HG03175 (cell line): ENCODE data around the gene PREB.
"Not testable (repeated sequence)": the region's sequence is repeated elsewhere in the genome, so short reads cannot be mapped to it uniquely, and the experiment has no call there.

Source experiments
- ATAC-seq: cut with Tn5 transposase; IDR thresholded peaks from one replicate; pipeline ENCODE4 v1.9.1; 2021; ENCODE audit warnings: mild to moderate bottlenecking, moderate library complexity; ENCODE audit not compliant: unreplicated experiment

Gene PREB

DNA sequence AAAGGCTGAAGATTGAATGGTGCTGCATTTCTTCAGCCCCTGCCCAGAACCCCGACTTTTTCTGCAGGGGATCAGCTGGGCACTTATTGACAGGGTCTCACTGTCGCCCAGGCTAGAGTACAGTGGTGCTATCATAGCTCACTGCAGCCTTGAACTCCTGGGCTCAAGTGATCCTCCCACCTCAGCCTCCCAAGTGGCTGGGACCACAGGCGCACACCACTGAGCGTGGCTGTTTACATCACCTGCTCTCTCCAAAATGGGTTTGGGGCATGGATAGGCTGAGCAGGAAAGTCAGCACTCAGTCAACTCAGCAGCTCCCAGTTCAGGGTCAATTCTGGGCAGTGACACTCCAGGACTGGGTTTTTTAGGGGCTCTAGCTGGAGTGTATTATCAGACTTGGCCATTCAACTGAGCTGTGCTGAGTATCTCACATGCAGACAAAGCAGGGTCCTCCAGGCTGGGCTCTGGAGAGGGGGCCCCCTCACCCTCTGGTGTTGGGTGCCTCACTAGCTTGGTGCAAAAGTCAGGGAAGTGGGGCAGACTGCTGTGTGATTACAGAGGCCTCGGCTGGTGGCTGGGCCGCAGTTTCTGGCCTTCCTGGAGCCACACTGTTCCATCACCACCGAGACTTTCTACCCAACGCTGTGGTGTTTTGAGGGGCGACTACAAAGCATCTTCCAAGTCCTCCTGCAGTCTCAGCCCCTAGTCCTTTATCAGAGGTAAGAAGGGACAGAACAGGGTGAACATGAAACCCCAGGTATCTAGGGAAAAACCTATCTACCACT lies 6.4 kb downstream of the PREB start:
- ATAC-seq: no peak

DNA sequence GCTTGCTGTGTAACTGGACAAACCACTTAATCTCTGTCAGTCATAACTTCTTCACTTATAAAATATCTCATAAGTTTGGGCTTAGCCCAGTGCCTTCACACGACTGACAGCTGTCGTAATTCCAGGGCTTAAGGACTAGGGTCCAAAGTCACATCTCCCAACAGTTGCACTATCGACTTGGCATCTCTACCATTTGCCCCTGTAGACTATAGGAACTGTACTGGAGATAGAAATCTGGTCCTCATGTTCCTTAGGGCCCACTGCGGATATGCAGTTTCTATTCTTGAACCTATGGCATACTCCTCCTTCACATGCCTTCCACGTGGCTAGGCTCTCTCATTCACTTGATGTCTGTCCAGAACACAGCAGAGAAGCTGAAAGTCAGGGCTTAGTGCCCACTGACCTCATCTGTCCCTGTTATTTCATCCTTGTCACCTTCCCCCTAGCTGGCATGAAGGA lies 8.2 kb downstream of the PREB start:
- ATAC-seq: no peak

DNA sequence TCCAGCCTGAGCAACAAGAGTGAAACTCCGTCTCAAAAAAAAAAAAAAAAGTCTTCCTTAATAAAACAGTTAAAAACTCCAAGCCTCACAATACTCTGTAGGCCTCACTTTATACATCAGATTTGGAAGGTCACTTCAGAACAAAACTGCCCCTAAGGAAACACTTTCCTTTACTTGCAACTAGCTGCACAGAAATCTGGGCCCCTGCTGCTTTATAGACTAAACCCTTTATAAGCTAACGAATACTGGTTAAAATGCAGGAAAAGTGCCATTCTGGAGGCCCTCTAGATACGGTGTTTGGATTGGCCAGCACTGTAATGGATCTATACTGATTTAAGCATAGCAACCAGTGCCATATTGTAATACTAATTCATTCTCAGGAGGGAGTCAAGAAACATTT lies 9.3 kb downstream of the PREB start:
- ATAC-seq: no peak

DNA sequence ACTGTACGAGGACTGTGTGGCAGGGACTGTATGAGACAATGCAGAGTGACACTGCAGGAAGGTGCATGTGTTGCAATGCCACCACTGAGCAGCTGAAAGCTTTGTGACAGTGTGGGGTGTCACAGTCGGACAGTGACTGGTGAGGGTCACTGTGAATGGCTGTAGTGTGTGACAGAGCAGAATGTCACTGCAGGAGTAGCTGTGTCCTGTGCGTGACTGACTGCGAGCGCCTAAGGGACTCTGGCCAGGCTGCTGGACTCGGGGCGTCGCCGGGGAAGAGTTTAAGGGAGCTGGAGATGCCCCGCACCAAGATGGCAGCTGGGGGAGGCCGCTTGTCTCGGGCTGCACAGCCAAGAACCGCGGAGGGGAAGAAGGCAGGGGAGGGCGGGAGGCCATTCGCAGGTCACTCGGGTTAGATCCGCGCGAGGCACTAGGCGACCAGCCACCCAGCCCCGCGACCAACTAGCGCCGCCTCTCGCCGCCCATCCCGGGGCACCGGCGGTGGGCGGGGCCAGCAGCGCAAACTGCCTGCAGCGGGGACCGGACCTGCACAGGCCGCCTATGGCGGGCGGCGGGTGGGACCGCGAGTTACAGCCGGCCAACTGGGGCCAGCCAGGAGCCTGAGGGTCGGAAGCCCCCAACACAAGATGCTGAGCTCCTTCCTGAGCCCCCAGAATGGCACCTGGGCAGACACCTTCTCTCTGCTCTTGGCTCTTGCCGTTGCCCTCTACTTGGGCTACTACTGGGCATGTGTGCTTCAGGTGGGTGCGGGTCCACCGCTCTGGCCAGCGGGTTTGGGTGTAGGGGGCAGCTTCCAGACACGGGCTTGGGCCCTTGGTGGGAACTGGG lies 10.9 kb downstream of the PREB start, which contains the start of gene ABHD1:
Gene ABHD1, plus strand, starts transcription at position 514 of the 849 bp plus-strand sequence. Its CDS starts 134 bp downstream, at position 648.
- no peak for ATAC-seq

DNA sequence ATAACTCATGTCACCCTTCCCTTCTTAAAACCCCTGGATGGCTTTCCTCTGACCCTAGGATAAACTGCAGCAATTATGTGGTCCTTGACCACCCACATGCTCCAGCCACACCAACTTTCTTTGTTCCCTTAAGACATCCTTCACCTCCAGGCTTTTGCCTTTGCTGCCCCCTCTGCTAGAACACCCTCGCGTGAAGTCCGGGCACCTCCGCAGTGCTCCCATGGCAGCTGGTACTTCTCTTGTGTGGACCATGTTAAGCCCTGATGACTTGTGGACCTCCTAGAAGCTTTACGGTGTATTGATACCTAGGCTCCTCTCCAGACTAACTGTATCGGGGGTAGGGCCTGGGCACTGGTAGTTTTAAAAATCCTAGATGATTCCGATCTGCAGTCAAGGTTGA lies 11.6 kb downstream of the PREB start:
- ATAC-seq: no peak

DNA sequence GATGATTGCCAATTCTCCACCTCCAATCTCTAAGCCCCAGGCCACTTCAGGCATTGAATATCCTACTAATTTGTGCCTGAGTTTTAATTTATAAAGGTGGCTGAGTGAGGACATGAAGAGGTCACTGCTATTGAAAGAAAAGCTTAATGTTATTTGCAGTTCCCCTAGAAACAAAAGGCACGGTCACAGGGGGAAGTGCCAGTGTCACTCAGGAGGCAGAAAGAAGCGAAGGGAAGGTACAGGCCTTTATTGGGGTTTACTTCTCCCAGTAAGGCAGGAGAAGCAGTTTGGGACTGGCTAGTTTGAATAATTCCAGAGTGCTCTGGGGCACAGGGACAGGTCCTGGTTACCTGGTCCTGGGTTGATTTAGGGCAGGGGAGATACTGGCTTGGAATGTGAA lies 12.5 kb downstream of the PREB start:
- ATAC-seq: no peak

DNA sequence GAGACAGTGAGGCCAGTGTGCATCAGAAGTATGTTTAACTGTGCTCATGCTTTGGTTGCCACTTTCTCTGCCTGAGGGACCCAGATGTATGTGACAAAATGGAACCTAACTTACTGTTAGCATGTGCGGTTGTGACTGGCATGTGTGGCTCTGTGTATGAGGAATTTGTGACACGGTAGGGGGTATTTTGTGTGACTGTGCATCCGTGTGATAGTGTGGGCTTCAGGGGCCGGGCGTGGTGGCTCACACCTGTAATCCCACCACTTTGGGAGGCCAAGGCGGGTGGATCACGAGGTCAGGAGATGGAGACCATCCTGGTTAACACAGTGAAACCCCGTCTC lies 15.1 kb downstream of the PREB start:
- ATAC-seq: not testable (repeated sequence)

DNA sequence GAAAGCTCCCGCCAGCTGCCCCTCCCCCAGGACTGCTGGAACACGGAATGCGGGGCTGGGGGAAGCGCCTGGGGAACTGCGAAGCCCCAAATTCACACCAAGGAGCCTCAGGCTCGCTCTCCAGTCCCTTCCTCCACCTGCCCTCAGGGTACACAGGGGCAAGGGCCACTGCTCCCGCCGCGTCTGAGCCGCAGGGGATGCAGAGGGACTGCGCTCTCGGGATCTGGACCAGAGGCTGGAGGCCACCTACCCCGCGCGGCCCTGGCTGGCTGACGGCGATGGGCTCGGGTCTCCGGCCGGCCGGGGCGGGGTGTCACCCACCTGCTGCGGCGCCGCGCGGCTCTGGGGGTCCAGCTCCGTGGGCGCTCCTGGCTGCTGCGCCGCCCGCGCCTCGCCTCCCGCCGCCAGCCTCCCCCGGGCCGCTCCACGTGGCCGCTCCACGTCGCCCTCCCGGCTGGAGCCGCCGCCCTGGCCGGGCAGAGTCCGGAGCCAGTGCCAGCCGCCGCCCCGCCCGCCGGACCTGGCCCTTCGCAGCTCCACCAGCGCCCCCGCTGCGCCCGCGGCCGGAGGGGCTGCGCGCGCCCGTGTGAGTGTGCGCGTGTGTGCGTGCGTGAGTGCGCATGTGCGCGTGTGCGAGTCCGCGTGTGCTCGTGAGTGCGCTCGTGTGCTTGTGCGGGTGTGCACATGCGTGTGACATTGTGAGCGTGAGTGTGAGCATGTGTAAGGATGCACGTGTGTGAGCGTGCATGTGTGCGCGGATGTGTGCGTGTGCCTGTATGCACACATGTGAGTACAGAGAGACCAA lies 15.7 kb downstream of the PREB start, which contains the start of gene CGREF1:
Gene CGREF1, minus strand, starts transcription at position 604 of the 805 bp plus-strand sequence. CDS start 14,762 bp downstream, outside the sequence.
- no peak for ATAC-seq

DNA sequence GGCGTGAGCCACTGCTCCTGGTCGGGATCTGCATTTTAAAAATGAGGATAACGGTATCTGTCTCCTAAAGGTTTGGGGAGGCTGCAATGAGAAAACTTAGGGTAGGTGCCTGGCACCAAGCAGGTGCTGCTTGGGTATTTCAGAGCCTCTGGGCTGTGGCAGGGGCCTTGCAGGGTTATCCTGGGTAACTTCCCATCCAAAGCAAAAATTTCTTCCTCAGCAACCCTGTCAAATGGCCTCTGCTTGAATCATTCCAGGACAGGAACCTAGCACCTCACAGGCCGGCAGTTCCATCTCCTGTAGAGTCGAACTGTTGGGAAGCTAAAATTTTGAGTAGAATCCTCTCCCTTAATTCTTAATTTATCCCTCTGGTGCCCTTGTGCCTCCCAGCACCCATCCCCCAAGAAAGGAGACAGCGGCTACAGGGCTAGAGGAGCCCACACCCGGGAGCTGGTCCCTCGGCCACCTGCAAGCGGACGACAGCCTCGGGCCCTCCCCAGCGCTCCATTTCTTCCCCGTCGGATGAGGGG lies 16.4 kb downstream of the PREB start:
- ATAC-seq: no peak

DNA sequence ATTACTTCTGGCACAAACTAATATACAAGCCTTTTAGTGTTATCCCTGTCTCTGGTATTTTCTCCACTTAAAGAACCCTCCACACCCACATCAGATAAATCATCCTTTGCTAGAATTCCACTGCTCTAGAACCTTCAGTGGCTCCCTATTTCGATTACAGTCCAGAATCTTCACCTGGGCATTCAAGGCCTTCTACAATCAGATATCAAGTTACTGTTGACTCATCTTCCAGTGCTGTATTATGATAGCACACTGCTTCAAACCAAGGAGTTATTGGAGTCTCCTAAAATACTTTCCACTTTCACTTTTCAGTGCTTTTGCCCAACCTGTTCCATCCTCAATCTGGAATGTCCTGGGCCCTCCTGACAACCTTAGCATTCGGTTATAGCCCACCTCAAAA lies 18.9 kb downstream of the PREB start:
- ATAC-seq: no peak

DNA sequence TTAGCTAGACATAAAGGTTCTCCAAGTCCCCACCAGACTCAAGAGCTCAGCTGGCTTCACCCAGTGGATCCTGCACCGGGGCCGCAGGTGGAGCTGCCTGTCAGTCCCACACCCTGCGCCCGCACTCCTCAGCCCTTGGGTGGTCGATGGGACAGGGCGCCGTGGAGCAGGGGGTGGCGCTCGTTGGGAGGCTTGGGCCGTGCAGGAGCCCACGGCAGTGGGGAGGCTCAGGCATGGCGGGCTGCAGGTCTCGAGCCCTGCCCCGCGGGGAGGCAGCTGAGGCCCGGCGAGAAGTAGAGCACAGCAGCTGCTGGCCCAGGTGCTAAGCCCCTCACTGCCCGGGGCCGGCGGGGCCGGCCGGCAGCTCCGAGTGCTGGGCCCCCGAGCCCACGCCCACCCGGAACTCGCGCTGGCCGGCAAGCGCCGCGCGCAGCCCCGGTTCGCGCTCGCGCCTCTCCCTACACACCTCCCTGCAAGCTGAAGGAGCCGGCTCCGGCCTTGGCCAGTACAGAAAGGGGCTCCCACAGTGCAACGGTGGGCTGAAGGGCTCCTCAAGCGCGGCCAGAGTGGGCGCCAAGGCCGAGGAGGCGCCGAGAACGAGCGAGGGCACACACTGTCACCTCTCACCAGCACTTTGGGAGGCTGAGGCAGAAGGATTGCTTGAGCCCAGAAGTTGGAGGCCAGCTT lies 22.9 kb downstream of the PREB start:
- not testable (repeated sequence) for ATAC-seq

DNA sequence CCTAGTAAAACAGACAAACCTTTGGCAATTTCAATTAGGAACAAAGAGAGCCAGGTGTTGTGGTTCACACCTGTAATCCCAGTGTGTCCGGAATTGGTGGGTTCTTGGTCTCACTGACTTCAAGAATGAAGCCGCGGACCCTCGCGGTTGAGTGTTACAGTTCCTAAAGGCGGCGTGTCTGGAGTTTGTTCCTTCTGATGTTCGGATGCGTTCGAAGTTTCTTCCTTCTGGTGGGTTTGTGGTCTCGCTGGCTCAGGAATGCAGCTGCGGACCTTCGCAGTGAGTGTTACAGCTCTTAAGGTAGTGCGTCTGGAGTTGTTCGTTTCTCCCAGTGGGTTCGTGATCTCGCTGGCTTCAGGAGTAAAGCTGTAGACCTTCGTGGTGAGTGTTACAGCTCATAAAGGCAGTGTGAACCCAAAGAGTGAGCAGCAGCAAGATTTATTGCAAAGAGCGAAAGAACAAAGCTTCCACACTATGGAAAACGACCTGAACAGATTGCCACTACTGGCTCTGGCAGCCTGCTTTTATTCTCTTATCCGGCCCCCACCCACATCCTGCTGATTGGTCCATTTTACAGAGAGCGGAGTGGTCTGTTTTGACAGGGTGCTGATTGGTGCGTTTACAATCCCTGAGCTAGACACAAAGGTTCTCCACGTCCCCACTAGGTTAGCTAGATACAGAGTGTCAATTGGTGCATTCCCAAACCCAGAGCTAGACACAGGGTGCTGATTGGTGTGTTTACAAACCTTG lies 23.7 kb downstream of the PREB start:
- not testable (repeated sequence) for ATAC-seq

DNA sequence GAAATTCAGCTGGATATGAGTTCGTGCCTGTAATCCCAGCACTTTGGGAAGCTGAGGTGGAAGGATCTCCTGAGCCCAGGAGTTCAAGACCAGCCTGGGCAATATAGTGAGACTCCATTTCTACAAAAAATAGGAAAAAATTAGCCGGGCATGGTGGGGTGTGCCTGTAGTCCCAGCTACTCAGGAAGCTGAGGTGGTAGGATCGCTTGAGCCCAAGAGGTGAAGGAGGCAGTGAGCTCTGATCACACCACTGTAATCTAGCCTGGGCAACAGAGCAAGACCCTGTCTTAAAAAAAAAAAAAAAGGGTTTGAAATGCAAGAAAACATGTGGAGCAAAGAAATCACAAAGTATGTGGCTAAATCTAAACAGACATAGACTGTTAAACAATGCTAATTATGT lies 25.4 kb downstream of the PREB start:
- no peak for ATAC-seq

DNA sequence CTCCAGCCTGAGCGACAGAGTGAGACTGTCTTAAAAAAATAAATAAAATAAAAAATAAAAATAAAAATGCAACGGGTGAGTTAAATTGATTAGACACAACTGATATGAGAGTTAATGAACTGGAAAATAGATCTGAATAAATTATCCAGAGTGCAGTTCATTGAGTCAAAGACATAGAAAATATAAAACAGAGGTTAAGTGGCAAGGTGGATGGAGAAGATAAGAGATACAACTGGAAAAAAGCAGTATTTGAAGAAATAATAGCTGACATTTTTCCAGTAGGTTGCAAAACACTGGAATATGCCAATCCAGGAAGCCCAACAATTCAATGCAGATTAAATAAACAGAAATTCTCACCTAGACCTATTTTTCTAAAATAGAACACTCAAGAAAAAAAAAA lies 26.2 kb downstream of the PREB start:
- no peak for ATAC-seq

DNA sequence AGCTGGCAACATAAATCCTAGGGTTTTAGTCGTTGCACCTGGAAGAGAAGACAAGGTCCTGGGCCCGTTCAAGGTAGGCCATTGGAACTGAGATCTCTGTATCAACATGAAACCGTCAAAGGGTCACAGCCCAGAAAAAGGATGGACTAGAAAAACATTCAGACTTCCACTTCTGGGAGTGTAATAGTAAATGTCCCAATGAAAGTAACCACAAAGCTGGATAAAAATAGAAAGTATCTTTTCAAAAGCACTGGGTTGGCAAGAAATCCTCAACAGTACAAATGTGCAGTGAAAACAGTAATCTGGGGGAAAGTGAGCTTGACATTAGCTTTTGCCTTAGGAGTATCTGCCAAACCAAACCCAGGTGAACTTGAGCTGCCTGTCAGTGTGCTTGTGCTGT lies 28.5 kb downstream of the PREB start:
- ATAC-seq: no peak

DNA sequence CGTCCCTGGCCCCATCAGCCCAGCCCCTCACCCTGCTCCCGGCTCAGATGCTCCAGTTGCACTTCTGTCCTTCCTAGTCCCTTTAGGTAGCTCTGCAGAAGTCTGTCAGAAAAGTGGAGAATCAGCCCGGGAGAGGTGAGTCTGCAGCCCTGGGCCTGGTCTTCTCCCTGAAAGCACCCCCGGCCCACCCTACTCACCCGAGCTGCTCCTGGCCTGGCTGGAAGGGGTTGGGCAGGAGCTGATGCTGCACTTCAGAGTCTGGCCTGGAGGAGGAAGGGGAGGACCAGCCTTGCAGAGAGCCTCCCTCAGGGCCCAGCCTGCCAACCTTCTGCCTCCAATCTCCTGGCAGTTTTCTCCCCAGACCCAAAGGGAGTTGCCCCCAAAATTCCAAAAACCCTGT lies 32.1 kb downstream of the PREB start:
- ATAC-seq: no peak

DNA sequence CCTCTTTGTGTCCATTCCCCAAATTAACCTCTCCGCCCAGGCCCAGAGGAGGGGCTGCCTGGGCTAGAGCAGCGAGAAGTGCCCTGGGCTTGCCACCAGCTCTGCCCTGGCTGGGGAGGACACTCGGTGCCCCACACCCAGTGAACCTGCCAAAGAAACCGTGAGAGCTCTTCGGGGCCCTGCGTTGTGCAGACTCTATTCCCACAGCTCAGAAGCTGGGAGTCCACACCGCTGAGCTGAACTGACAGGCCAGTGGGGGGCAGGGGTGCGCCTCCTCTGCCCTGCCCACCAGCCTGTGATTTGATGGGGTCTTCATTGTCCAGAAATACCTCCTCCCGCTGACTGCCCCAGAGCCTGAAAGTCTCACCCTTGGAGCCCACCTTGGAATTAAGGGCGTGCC lies 34.4 kb downstream of the PREB start:
- ATAC-seq: no peak

DNA sequence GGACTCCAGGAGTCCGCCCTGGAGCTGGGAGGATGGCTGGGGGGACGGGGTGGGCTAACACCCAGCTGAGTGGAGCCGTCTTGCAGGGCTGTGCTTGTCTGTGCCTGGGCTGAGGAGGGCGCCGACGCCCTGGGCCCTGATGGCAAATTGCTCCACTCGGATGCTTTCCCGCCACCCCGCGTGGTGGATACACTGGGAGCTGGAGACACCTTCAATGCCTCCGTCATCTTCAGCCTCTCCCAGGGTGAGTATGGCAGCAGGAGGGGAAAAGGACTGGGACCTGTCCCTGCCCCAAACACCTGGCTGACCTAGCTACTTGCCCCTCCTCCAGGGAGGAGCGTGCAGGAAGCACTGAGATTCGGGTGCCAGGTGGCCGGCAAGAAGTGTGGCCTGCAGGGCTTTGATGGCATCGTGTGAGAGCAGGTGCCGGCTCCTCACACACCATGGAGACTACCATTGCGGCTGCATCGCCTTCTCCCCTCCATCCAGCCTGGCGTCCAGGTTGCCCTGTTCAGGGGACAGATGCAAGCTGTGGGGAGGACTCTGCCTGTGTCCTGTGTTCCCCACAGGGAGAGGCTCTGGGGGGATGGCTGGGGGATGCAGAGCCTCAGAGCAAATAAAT lies 35.0 kb downstream of the PREB start:
- no peak for ATAC-seq

DNA sequence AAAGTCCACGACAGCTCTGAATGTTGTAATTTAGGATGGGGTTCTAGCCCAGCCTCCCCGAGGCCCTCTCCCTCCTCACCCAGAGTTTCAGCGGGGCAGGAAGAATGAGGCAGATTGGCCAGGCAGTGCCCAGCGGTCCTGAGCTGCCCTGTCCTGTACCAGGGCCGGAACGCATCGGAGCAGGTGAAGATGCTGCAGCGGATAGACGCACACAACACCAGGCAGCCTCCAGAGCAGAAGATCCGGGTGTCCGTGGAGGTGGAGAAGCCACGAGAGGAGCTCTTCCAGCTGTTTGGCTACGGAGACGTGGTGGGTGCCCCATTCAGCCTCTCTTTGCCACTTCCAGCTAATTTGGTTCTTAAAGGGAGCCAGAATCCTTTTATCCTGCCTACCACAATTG lies 37.1 kb downstream of the PREB start:
- no peak for ATAC-seq
